K562 (cell line): Measurements from ENCODE around the gene RAD1. TPM values are rescaled to one million over a fixed set of nuclear protein-coding genes. Genes with fewer than 3 reads are reported as not detected.
A peak's percentile ranks its signal among the peaks of the same experiment; 100 is the strongest.

ENCODE experiments used
- ARNT ChIP-seq, 2 experiments: fragments of 450-650 bp; IDR thresholded peaks; 2 replicates each; pipeline ENCODE4 v1.6.1; 2016; ENCODE audit warnings: mild to moderate bottlenecking in 1 of 2
- BDP1 ChIP-seq: IDR thresholded peaks from 3 replicates; pipeline ENCODE4 v1.6.1; 2011; ENCODE audit not compliant: insufficient read length, insufficient read depth
- CBFA2T2 ChIP-seq: fragments of 450-650 bp; conservative IDR thresholded peaks from 2 replicates; pipeline ENCODE4 v1.6.1; 2017; ENCODE audit warnings: mild to moderate bottlenecking
- CREB1 ChIP-seq, 2 experiments: sonication (generic) in 1 of 2; formaldehyde crosslinking in 1 of 2; IDR thresholded peaks; 2 replicates each; pipeline versions ENCODE4 v1.6.1 to v1.8.0; 2012 to 2022; ENCODE audit warnings: inconsistent platforms in 1 of 2, mild to moderate bottlenecking in 1 of 2, missing genetic modification reagents in 1 of 2, moderate library complexity in 1 of 2
- GATAD2A ChIP-seq: fragments of 450-650 bp; IDR thresholded peaks from 2 replicates; pipeline ENCODE4 v1.6.1; 2017
- HIVEP1 ChIP-seq: fragments of 250-450 bp; sonication (Bioruptor Pico); IDR thresholded peaks from 2 replicates; pipeline ENCODE4 v1.4.0; 2020; ENCODE audit warnings: mild to moderate bottlenecking
- JUN ChIP-seq, 2 experiments: sonication (generic) in 1 of 2; formaldehyde crosslinking in 1 of 2; IDR thresholded peaks; 2 replicates each; pipeline versions ENCODE4 v1.6.1 to v1.8.0; 2012 to 2022; ENCODE audit warnings: borderline replicate concordance in 2 of 2, mild to moderate bottlenecking in 2 of 2, improper control_type of control experiment in 1 of 2, low read depth in 1 of 2, low read length in 1 of 2, missing genetic modification reagents in 1 of 2
- KAT2B ChIP-seq: IDR thresholded peaks from one replicate; pipeline ENCODE4 v1.6.1; 2012; ENCODE audit warnings: low read depth, mild to moderate bottlenecking, control low read depth, inconsistent platforms, low read length, moderate library complexity
- LARP7 ChIP-seq: fragments of 450-650 bp; IDR thresholded peaks from 2 replicates; pipeline ENCODE4 v1.6.1; 2016
- MBD1 ChIP-seq: fragments of 250-450 bp; sonication (Bioruptor Pico); IDR thresholded peaks from 2 replicates; pipeline ENCODE4 v1.8.0; 2022; ENCODE audit warnings: inconsistent platforms
- MCM5 ChIP-seq: fragments of 450-650 bp; IDR thresholded peaks from 2 replicates; pipeline ENCODE4 v1.6.1; 2016; ENCODE audit warnings: low read depth
- NCOA6 ChIP-seq: fragments of 450-650 bp; IDR thresholded peaks from 2 replicates; pipeline ENCODE4 v1.6.1; 2017; ENCODE audit warnings: mild to moderate bottlenecking
- NFE2L1 ChIP-seq: fragments of 450-650 bp; IDR thresholded peaks from 2 replicates; pipeline ENCODE4 v1.6.1; 2016; ENCODE audit warnings: missing genetic modification characterization, low read depth, mild to moderate bottlenecking, missing compliant biosample characterization, moderate library complexity, borderline replicate concordance
- RBM14 ChIP-seq: fragments of 200-400 bp; formaldehyde crosslinking; IDR thresholded peaks from 2 replicates; pipeline ENCODE4 v1.6.1; 2018; ENCODE audit warnings: low read depth, mild to moderate bottlenecking, low read length, moderate library complexity, borderline replicate concordance; ENCODE audit not compliant: insufficient read depth
- RNF219 ChIP-seq: fragments of 250-450 bp; sonication (Bioruptor Pico); IDR thresholded peaks from 2 replicates; pipeline ENCODE4 v1.5.0; 2022; ENCODE audit warnings: mild to moderate bottlenecking
- SMARCA5 ChIP-seq: fragments of 450-650 bp; IDR thresholded peaks from 2 replicates; pipeline ENCODE4 v1.6.1; 2016
- SNIP1 ChIP-seq: fragments of 450-650 bp; IDR thresholded peaks from 2 replicates; pipeline ENCODE4 v1.7.1; 2017; ENCODE audit warnings: low read depth, mild to moderate bottlenecking
- SNRNP70 ChIP-seq: fragments of 200-400 bp; formaldehyde crosslinking; optimal IDR thresholded peaks from 2 replicates; pipeline ENCODE3; 2017; ENCODE audit warnings: low read depth, low read length
- ZBED1 ChIP-seq: IDR thresholded peaks from 2 replicates; pipeline ENCODE4 v1.6.1; 2014
- ZNF175 ChIP-seq: fragments of 200-800 bp; sonication (Bioruptor generic); IDR thresholded peaks from 2 replicates; pipeline ENCODE4 v1.6.1; 2016; ENCODE audit warnings: low read depth, mild to moderate bottlenecking, missing genetic modification characterization, missing compliant biosample characterization
- ZNF589 ChIP-seq: fragments of 200-800 bp; sonication (Bioruptor generic); IDR thresholded peaks from 2 replicates; pipeline ENCODE4 v1.6.1; 2016; ENCODE audit warnings: low read depth, missing genetic modification characterization, missing compliant biosample characterization
- polyA plus RNA-seq, 8 experiments: library from polyadenylated mRNA; depleted of rRNA in 4 of 8; stranded (reverse) in 5 of 8; unstranded in 3 of 8; fragments of >200 nt; fragmentation: Nextera tagmentation in 2 of 8; fragmentation: Illumina TruSeq in 1 of 8; extraction: Ambion mirVana in 2 of 8; extraction: Trizol in 1 of 8; gene quantifications; 2 replicates each; pipeline versions ENCODE4 v1.2.1 to v1.2.3, GENCODE V29; 2011 to 2014; ENCODE audit warnings: inconsistent platforms in 1 of 8, missing spikeins in 1 of 8
- total RNA-seq, 7 experiments: library from RNA; depleted of rRNA in 6 of 7; stranded (reverse); fragments of >200 nt in 6 of 7; fragmentation: Illumina TruSeq in 2 of 7; extraction: Trizol in 2 of 7; gene quantifications; 2 replicates each; pipeline versions ENCODE4 v1.2.1 to v1.2.3, GENCODE V29; 2011 to 2021; ENCODE audit warnings: low replicate concordance in 1 of 7
- TF ChIP-seq, protein P1 (sequence below): IDR thresholded peaks from 2 replicates; pipeline ENCODE4 v1.6.1; 2011; ENCODE audit warnings: borderline replicate concordance, low read depth, mild to moderate bottlenecking, moderate library complexity, low read length; ENCODE audit not compliant: insufficient read depth, poor library complexity, severe bottlenecking
- TF ChIP-seq, protein P2 (sequence below): fragments of 250-450 bp; sonication (Bioruptor Pico); IDR thresholded peaks from 2 replicates; pipeline ENCODE4 v1.8.0; 2022; ENCODE audit warnings: inconsistent platforms, mild to moderate bottlenecking, moderate library complexity, borderline replicate concordance

RAD1 gene
- total and polyA plus RNA-seq, 9 of the 15 experiments (the other 6 are each of a cell fraction or from before 2014, with no cell fraction given) = 44.5 to 148 (median 60.8) TPM

GRCh38 chr5:34929134-34929719, 13.9 kb upstream of the RAD1 start, which contains the start of gene DNAJC21 (continued):
- TF ChIP-seq RBM14 (no peak), HIVEP1 (CRISPR knock-in tag) (no peak), MCM5 (no peak), ZBED1 (no peak), SNIP1 (no peak), LARP7 (no peak), SMARCA5 (no peak), NFE2L1 (no peak), MBD1 (CRISPR knock-in tag) (no peak), CREB1 (IDR thresholded peaks at IDR 0.05) (peak; percentile 42; the same call in 1 of the 2 replicates), CREB1 (CRISPR knock-in tag; IDR thresholded peaks at IDR 0.05) (no peak), SNRNP70 (no peak), ARNT (IDR thresholded peaks at IDR 0.05) (no peak), ZNF589 (CRISPR knock-in tag) (no peak), GATAD2A (no peak), NCOA6 (no peak), ZNF175 (no peak), KAT2B (no peak), RNF219 (CRISPR knock-in tag) (no peak), CBFA2T2 (no peak), JUN (IDR thresholded peaks at IDR 0.05; ENCODE audit: borderline replicate concordance, low read depth, low read length) (no peak), JUN (CRISPR knock-in tag; IDR thresholded peaks at IDR 0.05; ENCODE audit: borderline replicate concordance) (no peak), BDP1 (no peak)
- TF ChIP-seq, protein P1, sequence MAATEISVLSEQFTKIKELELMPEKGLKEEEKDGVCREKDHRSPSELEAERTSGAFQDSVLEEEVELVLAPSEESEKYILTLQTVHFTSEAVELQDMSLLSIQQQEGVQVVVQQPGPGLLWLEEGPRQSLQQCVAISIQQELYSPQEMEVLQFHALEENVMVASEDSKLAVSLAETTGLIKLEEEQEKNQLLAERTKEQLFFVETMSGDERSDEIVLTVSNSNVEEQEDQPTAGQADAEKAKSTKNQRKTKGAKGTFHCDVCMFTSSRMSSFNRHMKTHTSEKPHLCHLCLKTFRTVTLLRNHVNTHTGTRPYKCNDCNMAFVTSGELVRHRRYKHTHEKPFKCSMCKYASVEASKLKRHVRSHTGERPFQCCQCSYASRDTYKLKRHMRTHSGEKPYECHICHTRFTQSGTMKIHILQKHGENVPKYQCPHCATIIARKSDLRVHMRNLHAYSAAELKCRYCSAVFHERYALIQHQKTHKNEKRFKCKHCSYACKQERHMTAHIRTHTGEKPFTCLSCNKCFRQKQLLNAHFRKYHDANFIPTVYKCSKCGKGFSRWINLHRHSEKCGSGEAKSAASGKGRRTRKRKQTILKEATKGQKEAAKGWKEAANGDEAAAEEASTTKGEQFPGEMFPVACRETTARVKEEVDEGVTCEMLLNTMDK = no peak
- TF ChIP-seq, protein P2, sequence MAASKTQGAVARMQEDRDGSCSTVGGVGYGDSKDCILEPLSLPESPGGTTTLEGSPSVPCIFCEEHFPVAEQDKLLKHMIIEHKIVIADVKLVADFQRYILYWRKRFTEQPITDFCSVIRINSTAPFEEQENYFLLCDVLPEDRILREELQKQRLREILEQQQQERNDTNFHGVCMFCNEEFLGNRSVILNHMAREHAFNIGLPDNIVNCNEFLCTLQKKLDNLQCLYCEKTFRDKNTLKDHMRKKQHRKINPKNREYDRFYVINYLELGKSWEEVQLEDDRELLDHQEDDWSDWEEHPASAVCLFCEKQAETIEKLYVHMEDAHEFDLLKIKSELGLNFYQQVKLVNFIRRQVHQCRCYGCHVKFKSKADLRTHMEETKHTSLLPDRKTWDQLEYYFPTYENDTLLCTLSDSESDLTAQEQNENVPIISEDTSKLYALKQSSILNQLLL (CRISPR knock-in tag) = no peak
